Stimulated activated memory B cell treated with anti-CD40 and anti-IgM and Interleukin-4, amounts not matched to agents 10 μg/mL and 1 μg/mL and 100 μg/mL, for 72 hours (primary cell): Measurements from ENCODE around the gene LCE1A.

Source experiments
- ATAC-seq: fragments of 150-1000 bp; cut with Tn5 transposase; 2 replicates; pipeline ENCODE4 v1.10.0; 2021
- H3K27ac Mint-ChIP-seq: one replicate; pipeline ENCODE4 v1.8.0; 2022; ENCODE audit warnings: mild to moderate bottlenecking, mixed read lengths
- H3K27me3 Mint-ChIP-seq: one replicate; pipeline ENCODE4 v1.8.0; 2022; ENCODE audit warnings: mixed read lengths
- H3K36me3 Mint-ChIP-seq: one replicate; pipeline ENCODE4 v1.8.0; 2022; ENCODE audit warnings: mixed read lengths
- H3K4me1 Mint-ChIP-seq: one replicate; pipeline ENCODE4 v1.8.0; 2022; ENCODE audit warnings: mixed read lengths
- H3K4me3 Mint-ChIP-seq: one replicate; pipeline ENCODE4 v1.8.0; 2022; ENCODE audit warnings: mild to moderate bottlenecking, moderate library complexity, mixed read lengths
- H3K9me3 Mint-ChIP-seq: one replicate; pipeline ENCODE4 v1.8.0; 2022; ENCODE audit warnings: mixed read lengths

LCE1A gene

DNA sequence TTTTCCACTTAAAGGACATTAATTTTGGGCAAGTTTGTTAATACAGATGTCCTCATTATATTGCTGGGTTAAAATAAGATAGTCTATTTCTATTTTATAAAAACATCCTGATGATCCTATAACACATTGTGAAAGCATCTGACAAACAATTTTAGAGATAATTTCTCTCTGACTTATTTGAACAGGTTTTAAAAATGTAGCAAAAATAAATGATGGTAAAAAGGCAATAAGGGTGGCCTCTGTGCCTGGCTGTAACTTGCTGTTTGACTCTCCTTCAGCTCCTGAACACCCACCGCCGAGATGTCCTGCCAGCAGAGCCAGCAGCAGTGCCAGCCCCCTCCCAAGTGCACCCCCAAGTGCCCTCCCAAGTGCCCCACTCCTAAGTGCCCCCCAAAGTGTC is at the start of gene LCE1A:
Gene LCE1A, plus strand, starts transcription at position 301 of the 400 bp plus-strand sequence. Its CDS starts 0 bp downstream, at position 301.
- Mint-ChIP-seq H3K4me1 (no peaks in the 10 kb centered on the region), H3K9me3 (peaks cover 4% of the 10 kb centered on the region), H3K27me3 (peaks cover 54% of the 10 kb centered on the region), H3K4me3 (no peak within 1 kb of the TSS), H3K36me3 (no peaks in the 10 kb centered on the region), H3K27ac (no peak within 1 kb of the TSS)
- no peak for ATAC-seq

GRCh38 chr1:152777510-152778137 is 49.6 kb upstream of the LCE1A start:
- H3K4me3 Mint-ChIP-seq: no peak overlapping the region
- H3K9me3 Mint-ChIP-seq: peaks cover 6% of the 10 kb centered on the region
- no peaks in the 10 kb centered on the region for H3K36me3 Mint-ChIP-seq
- H3K4me1 Mint-ChIP-seq: no peaks in the 10 kb centered on the region
- ATAC-seq: no peak
- H3K27ac Mint-ChIP-seq: no peak overlapping the region
- peaks cover 52% of the 10 kb centered on the region for H3K27me3 Mint-ChIP-seq

DNA sequence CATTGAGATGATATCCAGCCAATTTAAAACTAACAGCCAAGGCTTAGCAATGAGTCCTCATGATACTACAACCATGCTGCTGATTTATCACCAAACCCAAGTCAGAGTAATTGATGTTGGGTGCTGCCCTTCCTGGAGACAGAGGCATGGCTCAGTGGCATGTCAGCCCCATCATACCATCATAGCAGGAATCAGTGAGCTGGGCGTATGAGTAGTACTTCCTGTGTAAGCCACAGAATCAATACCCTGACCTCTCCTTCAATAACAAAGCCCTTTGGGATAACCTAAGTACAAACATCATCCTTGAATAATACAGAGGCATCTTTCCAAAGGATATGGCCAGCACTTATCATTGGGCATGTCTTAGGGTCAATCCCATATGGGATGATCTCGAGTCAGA is 44.2 kb upstream of the LCE1A start:
- Mint-ChIP-seq H3K4me1 (no peaks in the 10 kb centered on the region), H3K27me3 (peaks cover 61% of the 10 kb centered on the region), H3K27ac (no peak overlapping the region), H3K9me3 (no peaks in the 10 kb centered on the region), H3K36me3 (no peaks in the 10 kb centered on the region), H3K4me3 (no peak overlapping the region)
- ATAC-seq: no peak

DNA sequence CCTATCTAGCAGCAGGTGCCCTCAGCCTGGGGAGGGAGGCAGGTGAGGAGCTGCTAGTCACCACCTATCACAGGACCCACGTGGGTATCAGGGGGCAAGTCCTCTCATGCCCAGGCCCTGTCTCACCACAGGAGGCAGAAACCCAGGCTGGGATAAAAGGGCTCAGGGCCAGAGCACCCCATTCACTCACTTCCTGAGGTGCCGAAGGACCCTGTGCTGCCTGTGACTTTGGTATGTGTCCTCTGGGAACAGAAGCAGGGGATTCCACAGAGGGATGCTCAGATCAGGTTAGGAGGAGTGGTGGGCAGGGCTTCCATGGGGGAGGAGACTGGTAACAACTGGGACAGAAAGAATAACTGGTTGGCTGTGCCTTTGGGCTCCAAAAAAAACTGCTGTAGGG is 41.2 kb upstream of the LCE1A start, which contains the start of gene LCE1E:
Gene LCE1E, plus strand, starts transcription at position 181 of the 400 bp plus-strand sequence. CDS start 1,043 bp downstream, outside the sequence.
- Mint-ChIP-seq H3K4me3 (no peak within 1 kb of the TSS), H3K27me3 (peaks cover 44% of the 10 kb centered on the region), H3K36me3 (no peaks in the 10 kb centered on the region), H3K9me3 (no peaks in the 10 kb centered on the region), H3K4me1 (no peaks in the 10 kb centered on the region), H3K27ac (no peak within 1 kb of the TSS)
- peak; percentile 41 for ATAC-seq

GRCh38 chr1:152795686-152796085 is 31.6 kb upstream of the LCE1A start:
- no peaks in the 10 kb centered on the region for H3K4me1 Mint-ChIP-seq
- no peak overlapping the region for H3K27ac Mint-ChIP-seq
- H3K36me3 Mint-ChIP-seq: no peaks in the 10 kb centered on the region
- H3K4me3 Mint-ChIP-seq: no peak overlapping the region
- no peaks in the 10 kb centered on the region for H3K9me3 Mint-ChIP-seq
- peaks cover 24% of the 10 kb centered on the region for H3K27me3 Mint-ChIP-seq
- no peak for ATAC-seq

- Mint-ChIP-seq H3K27ac (no peak within 1 kb of the TSS), H3K4me1 (no peaks in the 10 kb centered on the region), H3K27me3 (peaks cover 24% of the 10 kb centered on the region), H3K9me3 (no peaks in the 10 kb centered on the region), H3K4me3 (no peak within 1 kb of the TSS), H3K36me3 (no peaks in the 10 kb centered on the region)
- no peak for ATAC-seq
Measured at GRCh38 chr1:152796421-152796820, 30.9 kb upstream of the LCE1A start, which contains the start of gene LCE1D. Gene LCE1D, plus strand, starts transcription at chr1:152796721. Its CDS starts 1,074 bp downstream, at chr1:152797795.

DNA sequence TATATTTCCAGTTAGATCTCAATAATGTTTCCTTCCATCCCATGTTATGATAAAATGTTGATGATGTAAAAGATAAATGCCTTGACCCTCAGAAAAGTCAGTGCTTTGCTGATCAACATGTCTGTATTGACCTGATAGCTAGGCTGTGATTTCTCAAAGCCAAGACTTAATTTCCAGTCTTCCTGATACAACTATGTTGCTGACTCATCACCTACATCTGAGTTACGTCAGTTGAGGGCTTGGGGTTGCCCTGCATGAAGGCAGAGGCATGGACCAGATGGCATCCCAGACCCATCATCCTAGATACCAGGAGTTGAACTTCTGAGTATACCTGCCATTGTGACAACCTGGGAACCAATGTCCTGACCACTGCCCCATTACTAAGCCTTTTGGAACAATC is 25.9 kb upstream of the LCE1A start:
- peaks cover 33% of the 10 kb centered on the region for H3K27me3 Mint-ChIP-seq
- no peak overlapping the region for H3K27ac Mint-ChIP-seq
- H3K36me3 Mint-ChIP-seq: no peaks in the 10 kb centered on the region
- no peak overlapping the region for H3K4me3 Mint-ChIP-seq
- no peak for ATAC-seq
- no peaks in the 10 kb centered on the region for H3K9me3 Mint-ChIP-seq
- H3K4me1 Mint-ChIP-seq: no peaks in the 10 kb centered on the region

GRCh38 chr1:152806576-152806975 is 20.7 kb upstream of the LCE1A start, which contains the start of gene LCE1C:
Gene LCE1C, minus strand, starts transcription at chr1:152806651. Its CDS starts 1,173 bp downstream, at chr1:152805478.
- Mint-ChIP-seq H3K27ac (no peak within 1 kb of the TSS), H3K4me1 (no peaks in the 10 kb centered on the region), H3K4me3 (no peak within 1 kb of the TSS), H3K9me3 (no peaks in the 10 kb centered on the region), H3K27me3 (peaks cover 17% of the 10 kb centered on the region), H3K36me3 (no peaks in the 10 kb centered on the region)
- no peak for ATAC-seq

- ATAC-seq: peak; percentile 50
- Mint-ChIP-seq H3K27ac (no peak overlapping the region), H3K4me1 (no peaks in the 10 kb centered on the region), H3K9me3 (no peaks in the 10 kb centered on the region), H3K36me3 (no peaks in the 10 kb centered on the region), H3K4me3 (no peak overlapping the region), H3K27me3 (peaks cover 20% of the 10 kb centered on the region)
Measured at GRCh38 chr1:152811050-152811449, 16.2 kb upstream of the LCE1A start.

DNA sequence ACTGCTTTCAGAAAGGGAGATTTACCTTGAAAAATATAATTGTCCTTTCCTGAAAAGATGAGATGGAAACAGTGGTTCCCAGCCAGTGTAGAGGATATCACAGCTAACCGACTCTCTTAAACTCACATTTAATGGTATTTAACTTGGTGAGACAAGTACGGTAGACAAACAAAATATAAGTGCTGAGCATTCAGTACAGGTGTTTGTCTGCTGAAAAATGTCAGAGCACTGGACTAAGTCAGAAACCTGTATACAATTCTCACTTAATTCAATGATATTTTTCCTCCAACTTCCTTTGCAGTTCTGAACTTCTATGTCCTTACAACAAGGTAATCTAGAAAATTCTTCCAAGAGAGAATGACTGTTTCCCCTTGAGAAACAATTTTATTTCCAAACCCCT is 15.6 kb upstream of the LCE1A start, which contains the start of gene LCE1B:
Gene LCE1B, plus strand, starts transcription at position 301 of the 400 bp plus-strand sequence. CDS start 476 bp downstream, outside the sequence.
- Mint-ChIP-seq H3K27me3 (peaks cover 17% of the 10 kb centered on the region), H3K36me3 (no peaks in the 10 kb centered on the region), H3K4me3 (no peak within 1 kb of the TSS), H3K4me1 (no peaks in the 10 kb centered on the region), H3K27ac (no peak within 1 kb of the TSS), H3K9me3 (no peaks in the 10 kb centered on the region)
- no peak for ATAC-seq

GRCh38 chr1:152817309-152817708 is 10.0 kb upstream of the LCE1A start:
- peaks cover 6% of the 10 kb centered on the region for H3K4me1 Mint-ChIP-seq
- H3K36me3 Mint-ChIP-seq: no peaks in the 10 kb centered on the region
- no peak overlapping the region for H3K4me3 Mint-ChIP-seq
- no peak for ATAC-seq
- H3K9me3 Mint-ChIP-seq: no peaks in the 10 kb centered on the region
- no peak overlapping the region for H3K27ac Mint-ChIP-seq
- H3K27me3 Mint-ChIP-seq: peaks cover 11% of the 10 kb centered on the region

DNA sequence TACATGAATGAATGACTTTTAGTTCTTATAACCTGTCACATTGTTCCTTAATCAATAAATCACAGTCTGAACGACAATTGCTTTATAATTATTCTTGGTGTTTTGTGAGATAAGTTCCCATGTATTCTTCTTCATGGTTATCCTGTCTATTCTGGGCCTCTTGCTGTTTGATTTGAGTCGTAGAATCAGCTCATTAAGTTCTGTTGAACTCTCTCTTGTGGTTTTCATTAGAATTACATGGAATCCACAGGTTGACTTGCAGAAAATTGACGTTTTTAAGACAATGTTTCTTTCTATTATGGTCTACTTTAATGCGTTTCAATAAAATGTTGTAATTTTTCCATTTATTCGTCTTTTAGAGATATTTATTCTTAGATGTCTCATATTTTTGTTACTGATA is 4.0 kb upstream of the LCE1A start:
- Mint-ChIP-seq H3K27me3 (peaks cover 24% of the 10 kb centered on the region), H3K4me1 (peaks cover 6% of the 10 kb centered on the region), H3K9me3 (no peaks in the 10 kb centered on the region), H3K27ac (no peak overlapping the region), H3K4me3 (no peak overlapping the region), H3K36me3 (no peaks in the 10 kb centered on the region)
- no peak for ATAC-seq

- H3K27ac Mint-ChIP-seq: no peak overlapping the region
- peaks cover 2% of the 10 kb centered on the region for H3K9me3 Mint-ChIP-seq
- H3K27me3 Mint-ChIP-seq: peaks cover 41% of the 10 kb centered on the region
- no peaks in the 10 kb centered on the region for H3K36me3 Mint-ChIP-seq
- no peak overlapping the region for H3K4me3 Mint-ChIP-seq
- H3K4me1 Mint-ChIP-seq: peaks cover 6% of the 10 kb centered on the region
- no peak for ATAC-seq
Measured at GRCh38 chr1:152824964-152825363, 2.3 kb upstream of the LCE1A start.

DNA sequence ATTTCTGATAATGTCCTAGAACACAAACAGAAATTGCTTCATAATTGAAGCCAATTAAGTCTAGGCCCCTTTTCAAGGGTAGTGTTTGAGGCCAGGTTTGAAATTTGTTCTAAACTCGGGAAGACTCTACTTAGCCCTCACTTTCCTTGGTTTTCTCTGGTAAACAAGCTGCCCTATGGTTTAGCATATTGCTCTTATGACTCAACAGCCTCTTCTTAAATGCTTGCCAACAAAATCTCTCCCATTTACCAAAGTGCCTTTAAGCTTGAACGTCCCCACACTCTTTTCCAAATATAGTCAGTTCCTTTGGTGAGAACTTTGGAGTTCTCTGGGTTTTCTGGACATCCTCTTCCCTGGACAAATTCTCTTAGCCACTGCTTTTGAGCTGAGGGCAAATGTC is 9.6 kb downstream of the LCE1A start:
- Mint-ChIP-seq H3K36me3 (no peaks in the 10 kb centered on the region), H3K27me3 (peaks cover 12% of the 10 kb centered on the region), H3K4me3 (no peak overlapping the region), H3K9me3 (no peaks in the 10 kb centered on the region), H3K4me1 (no peaks in the 10 kb centered on the region), H3K27ac (no peak overlapping the region)
- ATAC-seq: no peak

DNA sequence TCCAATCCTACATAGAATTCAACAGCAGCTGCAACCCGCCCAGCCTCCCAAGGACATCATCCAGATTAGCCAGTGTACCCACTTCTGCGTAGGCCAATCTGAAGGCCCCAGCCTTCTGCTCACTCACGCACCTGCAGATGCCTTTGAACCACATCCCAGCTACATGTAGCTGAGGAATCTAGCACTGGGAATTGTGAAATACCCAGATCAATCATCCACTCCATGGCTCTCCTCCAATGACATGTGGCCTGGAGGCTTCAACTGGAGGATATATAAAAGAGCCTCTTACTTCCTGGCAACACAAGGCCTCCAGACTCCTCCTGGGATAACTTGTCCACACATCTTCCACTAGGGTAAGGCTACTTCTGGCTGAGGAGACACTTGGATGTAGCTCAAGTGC is 15.3 kb downstream of the LCE1A start, which contains the start of gene LCE6A:
Gene LCE6A, plus strand, starts transcription at position 301 of the 400 bp plus-strand sequence. CDS start 665 bp downstream, outside the sequence.
- Mint-ChIP-seq H3K27ac (no peak within 1 kb of the TSS), H3K4me1 (no peaks in the 10 kb centered on the region), H3K9me3 (no peaks in the 10 kb centered on the region), H3K27me3 (peaks cover 29% of the 10 kb centered on the region), H3K36me3 (no peaks in the 10 kb centered on the region), H3K4me3 (no peak within 1 kb of the TSS)
- no peak for ATAC-seq

GRCh38 chr1:152855661-152856060 is 28.4 kb downstream of the LCE1A start:
- H3K4me1 Mint-ChIP-seq: no peaks in the 10 kb centered on the region
- no peaks in the 10 kb centered on the region for H3K27me3 Mint-ChIP-seq
- no peak overlapping the region for H3K4me3 Mint-ChIP-seq
- H3K27ac Mint-ChIP-seq: no peak overlapping the region
- H3K36me3 Mint-ChIP-seq: no peaks in the 10 kb centered on the region
- no peak for ATAC-seq
- H3K9me3 Mint-ChIP-seq: no peaks in the 10 kb centered on the region
